ENCODE measurements around the gene CYP4F11.
"Not testable (repeated sequence)": the region's sequence is repeated elsewhere in the genome, so short reads cannot be mapped to it uniquely, and the experiment has no call there.

Gene CYP4F11

DNA sequence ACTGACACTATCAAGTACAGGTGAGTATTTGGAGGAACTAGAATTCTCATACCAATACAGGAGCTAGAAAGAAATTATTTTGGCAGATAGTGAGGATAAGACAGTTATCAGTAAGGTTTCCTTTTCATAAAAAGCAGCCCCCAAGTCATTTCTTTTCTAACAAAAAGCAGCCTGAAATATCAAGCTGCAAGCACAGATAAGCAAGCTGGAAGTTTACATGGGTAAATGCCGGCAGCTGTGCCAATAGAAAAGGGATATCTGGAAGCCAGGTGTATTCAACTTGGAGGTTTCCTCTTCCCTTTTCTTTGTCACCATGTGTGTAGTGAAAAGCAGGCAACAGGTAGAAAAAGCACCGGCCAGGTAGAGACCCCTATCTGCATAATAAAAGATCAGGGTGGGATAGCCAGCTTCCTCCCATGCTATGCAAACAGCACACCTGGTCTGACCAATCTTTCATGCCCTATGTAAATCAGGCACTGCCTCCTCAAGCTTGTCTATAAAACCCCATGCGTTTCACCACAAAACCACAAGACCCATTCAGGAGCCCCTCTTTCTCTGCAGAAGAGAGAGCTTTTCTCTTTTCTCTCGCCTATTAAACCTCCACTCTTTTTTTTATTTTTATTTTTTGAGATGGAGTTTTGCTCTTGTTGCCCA, 59.4 kb downstream of the CYP4F11 start:
- DNase-seq: no peak

DNA sequence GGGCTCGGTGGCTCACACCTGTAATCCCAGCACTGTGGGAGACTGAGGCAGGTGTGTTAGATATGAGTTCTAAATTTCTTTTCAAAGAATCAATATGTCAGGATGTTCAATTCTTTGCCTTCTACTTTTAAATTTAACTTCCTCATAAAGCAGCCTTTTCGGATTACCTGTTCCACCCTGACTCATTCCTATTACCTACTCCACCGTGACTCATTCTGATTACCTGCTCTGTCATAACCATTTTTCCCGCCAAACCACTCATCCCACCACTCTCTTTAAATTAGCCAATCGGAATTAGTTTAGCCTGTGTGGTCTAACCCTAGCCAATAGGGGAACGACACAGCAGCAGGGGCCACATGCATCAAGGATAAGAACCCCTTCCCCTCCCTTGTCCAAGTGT, 60.6 kb downstream of the CYP4F11 start:
- DNase-seq: not testable (repeated sequence)

DNA sequence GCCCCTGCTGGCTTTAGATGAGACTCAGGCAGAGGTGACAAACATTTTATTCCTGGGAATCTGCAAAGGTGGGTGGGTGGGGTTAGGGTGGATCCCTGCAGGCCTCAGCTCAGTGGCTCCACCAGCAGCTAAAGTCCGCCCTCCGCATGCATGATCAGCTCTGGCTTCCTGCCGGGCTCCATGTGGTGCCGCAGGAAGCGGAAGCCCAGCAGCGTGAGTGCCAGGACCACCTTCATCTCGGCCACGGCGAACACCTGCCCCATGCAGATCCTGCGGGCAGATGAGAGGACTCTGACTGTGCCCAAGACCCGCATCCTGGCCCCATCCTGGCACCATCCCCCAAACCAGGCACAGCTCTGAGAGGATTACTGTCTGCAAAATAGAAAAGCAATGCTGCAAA, 62.8 kb downstream of the CYP4F11 start:
- peak; percentile 1 to 3 for DNase-seq

DNA sequence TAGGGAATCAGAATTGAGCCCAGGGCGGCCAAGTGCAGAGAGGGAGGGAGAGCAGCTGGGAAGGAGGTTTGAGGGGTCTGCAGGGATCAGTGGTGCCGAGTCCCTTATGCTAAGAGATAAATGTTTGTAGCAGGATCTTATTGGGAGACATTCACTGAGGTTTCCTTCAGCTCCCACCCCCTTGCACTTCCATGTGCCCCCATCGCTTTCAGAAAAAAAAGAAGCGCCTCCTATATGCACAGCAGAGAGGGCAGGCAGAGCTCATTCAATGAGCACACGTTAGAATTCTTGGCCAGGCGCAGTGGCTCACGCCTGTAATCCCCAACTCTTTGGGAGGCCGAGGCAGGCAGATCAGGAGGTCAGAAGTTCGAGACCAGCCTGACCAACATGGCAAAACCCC, 64.5 kb downstream of the CYP4F11 start:
- DNase-seq: no peak

DNA sequence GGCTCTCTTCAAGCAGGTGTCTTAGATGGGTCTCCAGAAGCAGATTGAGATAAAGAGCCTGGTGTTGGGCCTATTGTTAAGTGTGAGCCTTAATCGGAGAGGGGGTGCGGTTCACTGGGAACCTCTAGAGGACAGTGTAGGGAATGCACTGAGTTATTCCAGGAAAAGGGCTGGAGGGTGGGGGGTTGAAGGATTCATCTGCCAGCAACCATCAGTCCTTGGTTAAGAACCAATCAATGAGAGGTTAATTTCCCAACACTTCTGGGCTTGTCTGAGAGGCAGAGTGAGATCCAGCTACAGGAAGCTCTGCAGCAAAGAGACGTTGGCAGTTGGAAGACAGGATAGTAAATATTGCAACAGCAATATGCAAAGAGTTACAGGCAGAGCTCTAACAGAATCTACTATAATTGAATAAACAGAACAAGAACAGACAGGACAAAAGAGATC, 65.2 kb downstream of the CYP4F11 start:
- peak; percentile 24 to 61 for DNase-seq

DNA sequence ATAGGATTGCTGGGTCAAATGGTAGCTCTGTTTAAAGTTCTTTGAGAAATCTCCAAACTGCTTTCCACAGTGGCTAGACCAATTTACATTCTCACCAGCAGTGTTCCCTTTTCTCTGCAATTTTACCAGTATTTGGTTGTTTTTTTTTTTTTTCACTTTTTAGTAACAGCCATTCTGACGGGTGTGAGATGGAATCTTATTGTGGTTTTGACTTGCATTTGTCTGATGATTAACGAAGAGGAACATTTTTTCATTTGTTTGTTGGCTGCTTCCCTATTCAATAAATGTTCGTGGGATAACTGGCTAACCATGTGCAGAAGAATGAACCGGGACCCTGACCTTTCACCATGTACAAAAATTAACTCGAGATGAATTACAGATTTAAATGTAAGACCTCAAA, 67.7 kb downstream of the CYP4F11 start:
- no peak for DNase-seq

DNA sequence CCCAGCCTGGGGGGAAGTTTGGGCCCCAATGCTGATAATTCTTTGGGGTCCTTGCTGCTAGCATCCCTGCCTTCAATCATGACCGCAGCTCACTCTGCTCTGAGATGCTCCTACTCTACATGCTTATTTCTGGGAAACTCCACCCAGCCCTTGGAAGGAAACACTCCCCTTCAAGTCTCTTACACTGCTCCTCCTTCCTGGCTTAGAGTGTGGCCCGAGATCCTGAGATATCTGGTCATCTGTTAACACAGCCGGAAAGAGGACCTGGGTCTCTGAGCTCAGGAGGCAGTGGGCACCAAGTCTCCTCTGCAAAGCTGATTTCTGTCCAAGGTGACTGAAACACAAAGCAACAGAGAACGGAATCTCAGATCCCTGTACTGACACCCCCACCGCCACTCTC, 69.5 kb downstream of the CYP4F11 start:
- DNase-seq: no peak

DNA sequence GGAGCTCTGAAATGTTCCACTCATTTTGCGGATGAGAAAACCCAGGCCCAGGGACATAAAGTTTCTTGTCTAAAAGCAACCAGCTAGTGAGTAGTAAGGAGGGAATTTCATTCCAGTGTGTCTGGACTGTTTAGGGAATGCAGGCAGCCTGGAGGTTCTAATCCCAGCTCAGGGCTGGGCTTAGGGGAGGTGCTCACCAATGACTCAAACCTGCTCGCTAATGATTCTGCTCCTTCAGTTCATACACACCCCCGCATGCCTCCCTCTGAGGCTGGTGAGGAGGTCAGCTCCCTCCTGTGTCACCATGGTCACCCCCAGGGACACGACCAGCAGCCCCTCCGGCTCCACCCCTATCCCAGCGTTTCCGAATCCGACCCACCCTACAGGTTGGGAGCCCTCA, 71.1 kb downstream of the CYP4F11 start:
- no peak for DNase-seq

DNA sequence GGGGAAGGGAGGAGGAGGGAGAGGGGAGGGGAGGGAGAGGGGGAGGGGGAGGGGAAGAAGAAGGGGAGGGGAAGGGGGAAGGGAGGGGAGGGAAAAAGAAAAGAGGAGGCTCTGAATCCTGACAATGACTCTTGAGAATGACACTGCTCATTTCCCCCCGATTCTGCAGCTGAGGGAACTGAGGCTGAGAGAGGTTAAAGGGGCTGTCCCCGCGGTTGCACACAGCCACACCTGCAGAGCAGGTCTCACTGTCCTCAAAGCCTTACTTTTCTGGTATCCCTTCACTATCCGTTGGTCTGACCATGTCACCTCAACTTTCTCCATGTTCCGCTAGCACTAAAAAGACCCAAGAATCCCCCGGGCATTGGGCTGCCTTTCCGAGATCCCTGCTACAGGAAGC, 71.9 kb downstream of the CYP4F11 start:
- DNase-seq: no peak
